PC-3 (cell line): ENCODE results near the gene PRPF4.

ENCODE experiments used
- EZH2 ChIP-seq: fragments of 300-600 bp; sonication (generic); IDR thresholded peaks from one replicate; pipeline ENCODE4 v1.6.1; 2017; ENCODE audit warnings: antibody characterized with exemption, mild to moderate bottlenecking, low read length; ENCODE audit not compliant: unreplicated experiment
- EZH2phosphoT487 ChIP-seq: fragments of 300-600 bp; sonication (generic); IDR thresholded peaks from 2 replicates; pipeline ENCODE4 v1.6.1; 2018; ENCODE audit warnings: mild to moderate bottlenecking, antibody characterized with exemption, low read length, borderline replicate concordance
- TF ChIP-seq, protein P1 (sequence below): fragments of 300-600 bp; sonication (generic); conservative IDR thresholded peaks from 2 replicates; pipeline ENCODE4 v1.5.1; 2017; ENCODE audit warnings: antibody characterized with exemption, low read depth, mild to moderate bottlenecking, low read length

DNA sequence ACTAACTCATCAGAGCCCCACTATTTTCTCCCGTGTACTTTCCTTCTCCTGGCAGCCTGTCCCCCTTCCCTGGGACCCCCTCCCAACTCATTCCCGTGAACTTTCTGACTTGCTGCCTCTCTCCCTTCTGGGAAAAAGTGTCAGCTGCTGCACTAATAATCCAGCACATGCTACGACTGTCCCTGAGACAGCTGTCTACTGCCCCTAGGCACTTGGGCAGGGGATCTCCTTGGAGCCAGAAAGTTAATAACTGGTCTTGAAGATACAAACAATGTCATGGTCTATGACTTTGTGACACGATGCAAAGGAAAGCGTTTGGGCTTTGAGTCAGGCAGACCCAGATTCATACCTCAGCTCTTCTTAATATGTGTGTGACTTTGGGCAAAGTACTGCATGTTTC, 37.8 kb downstream of the PRPF4 start:
- TF ChIP-seq, protein P1, sequence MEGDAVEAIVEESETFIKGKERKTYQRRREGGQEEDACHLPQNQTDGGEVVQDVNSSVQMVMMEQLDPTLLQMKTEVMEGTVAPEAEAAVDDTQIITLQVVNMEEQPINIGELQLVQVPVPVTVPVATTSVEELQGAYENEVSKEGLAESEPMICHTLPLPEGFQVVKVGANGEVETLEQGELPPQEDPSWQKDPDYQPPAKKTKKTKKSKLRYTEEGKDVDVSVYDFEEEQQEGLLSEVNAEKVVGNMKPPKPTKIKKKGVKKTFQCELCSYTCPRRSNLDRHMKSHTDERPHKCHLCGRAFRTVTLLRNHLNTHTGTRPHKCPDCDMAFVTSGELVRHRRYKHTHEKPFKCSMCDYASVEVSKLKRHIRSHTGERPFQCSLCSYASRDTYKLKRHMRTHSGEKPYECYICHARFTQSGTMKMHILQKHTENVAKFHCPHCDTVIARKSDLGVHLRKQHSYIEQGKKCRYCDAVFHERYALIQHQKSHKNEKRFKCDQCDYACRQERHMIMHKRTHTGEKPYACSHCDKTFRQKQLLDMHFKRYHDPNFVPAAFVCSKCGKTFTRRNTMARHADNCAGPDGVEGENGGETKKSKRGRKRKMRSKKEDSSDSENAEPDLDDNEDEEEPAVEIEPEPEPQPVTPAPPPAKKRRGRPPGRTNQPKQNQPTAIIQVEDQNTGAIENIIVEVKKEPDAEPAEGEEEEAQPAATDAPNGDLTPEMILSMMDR = no peak
- TF ChIP-seq EZH2 = no peak
- TF ChIP-seq EZH2phosphoT487 = no peak
